Activated CD4-positive, alpha-beta memory T cell treated with anti-CD3 and anti-CD28 coated beads, Interleukin-2, amount 10 ng/mL, durations not matched to agents 7 days and 5 days (primary cell): ENCODE data around the gene NRG3. TPM values are rescaled to one million over a fixed set of nuclear protein-coding genes. Genes with fewer than 3 reads are reported as not detected.

Experiments used
- CTCF ChIA-PET: fragments of 350-600 bp; sonication (Branson Sonifier 250); formaldehyde crosslinking; loops from one replicate; lab custom pipeline; 2021; ENCODE audit warnings: antibody characterized with exemption, inconsistent platforms; lab: Charles Lee
- POLR2A ChIA-PET: fragments of 350-600 bp; sonication (Branson Sonifier 250); formaldehyde crosslinking; loops from one replicate; lab custom pipeline; 2021; ENCODE audit warnings: antibody characterized with exemption; lab: Charles Lee
- DNase-seq: peaks from one replicate; pipeline ENCODE4 v3.0.0-alpha.2; 2020
- H3K27ac Mint-ChIP-seq: one replicate; pipeline ENCODE4 v1.8.0; 2021; ENCODE audit warnings: mild to moderate bottlenecking, mixed read lengths
- H3K27me3 Mint-ChIP-seq: one replicate; pipeline ENCODE4 v1.8.0; 2021; ENCODE audit warnings: mixed read lengths
- H3K36me3 Mint-ChIP-seq: one replicate; pipeline ENCODE4 v1.8.0; 2021; ENCODE audit warnings: low read depth, mixed read lengths
- H3K4me1 Mint-ChIP-seq: one replicate; pipeline ENCODE4 v1.8.0; 2021; ENCODE audit warnings: mixed read lengths
- H3K4me3 Mint-ChIP-seq: one replicate; pipeline ENCODE4 v1.8.0; 2021; ENCODE audit warnings: mild to moderate bottlenecking, mixed read lengths
- H3K9me3 Mint-ChIP-seq: one replicate; pipeline ENCODE4 v1.8.0; 2021; ENCODE audit warnings: mixed read lengths
- total RNA-seq, 2 experiments: library from RNA; stranded (reverse); gene quantifications; one replicate each; pipeline ENCODE4 v1.2.3, GENCODE V29; 2021

Gene NRG3
- total RNA-seq, 2 experiments from 2014 or later: not detected

GRCh38 chr10:81898518-81898917 is 23.5 kb downstream of the NRG3 start:
- ChIA-PET CTCF (no interaction called here), POLR2A (no interaction called here)
- Mint-ChIP-seq H3K9me3 (peaks cover 4% of the 10 kb centered on the region), H3K27me3 (no peaks in the 10 kb centered on the region), H3K36me3 (no peaks in the 10 kb centered on the region), H3K4me1 (no peaks in the 10 kb centered on the region), H3K4me3 (no peak overlapping the region), H3K27ac (no peak overlapping the region)
- DNase-seq: no peak

GRCh38 chr10:81900989-81901388 is 26.0 kb downstream of the NRG3 start:
- Mint-ChIP-seq H3K27ac (no peak overlapping the region), H3K9me3 (peaks cover 6% of the 10 kb centered on the region), H3K4me1 (no peaks in the 10 kb centered on the region), H3K36me3 (no peaks in the 10 kb centered on the region), H3K4me3 (no peak overlapping the region), H3K27me3 (no peaks in the 10 kb centered on the region)
- DNase-seq: no peak
- ChIA-PET POLR2A (no interaction called here), CTCF (no interaction called here)

- Mint-ChIP-seq H3K27me3 (no peaks in the 10 kb centered on the region), H3K9me3 (peaks cover 10% of the 10 kb centered on the region), H3K27ac (no peak overlapping the region), H3K36me3 (no peaks in the 10 kb centered on the region), H3K4me1 (no peaks in the 10 kb centered on the region), H3K4me3 (no peak overlapping the region)
- ChIA-PET CTCF (no interaction called here), POLR2A (no interaction called here)
- DNase-seq: no peak
These were observed 28.5 kb downstream of the NRG3 start for GRCh38 chr10:81903472-81903871.

GRCh38 chr10:81905161-81905560 is 30.2 kb downstream of the NRG3 start:
- no peaks in the 10 kb centered on the region for H3K27me3 Mint-ChIP-seq
- no peak overlapping the region for H3K4me3 Mint-ChIP-seq
- no peaks in the 10 kb centered on the region for H3K4me1 Mint-ChIP-seq

GRCh38 chr10:81909453-81909852 is 34.5 kb downstream of the NRG3 start:
- Mint-ChIP-seq H3K4me3 (no peak overlapping the region), H3K36me3 (no peaks in the 10 kb centered on the region), H3K27me3 (no peaks in the 10 kb centered on the region), H3K27ac (no peak overlapping the region), H3K4me1 (no peaks in the 10 kb centered on the region), H3K9me3 (peaks cover 10% of the 10 kb centered on the region)
- no peak for DNase-seq
- POLR2A ChIA-PET: no interaction called here
- CTCF ChIA-PET: no interaction called here

More at GRCh38 chr10:81905161-81905560, 30.2 kb downstream of the NRG3 start:
- H3K9me3 Mint-ChIP-seq: peaks cover 10% of the 10 kb centered on the region
- POLR2A ChIA-PET: no interaction called here
- H3K36me3 Mint-ChIP-seq: no peaks in the 10 kb centered on the region
- CTCF ChIA-PET: no interaction called here
- H3K27ac Mint-ChIP-seq: no peak overlapping the region
- no peak for DNase-seq

GRCh38 chr10:81911328-81911727 is 36.3 kb downstream of the NRG3 start:
- H3K27me3 Mint-ChIP-seq: no peaks in the 10 kb centered on the region
- no peak overlapping the region for H3K27ac Mint-ChIP-seq
- CTCF ChIA-PET: no interaction called here
- H3K36me3 Mint-ChIP-seq: no peaks in the 10 kb centered on the region
- no peaks in the 10 kb centered on the region for H3K4me1 Mint-ChIP-seq
- no peak for DNase-seq
- H3K9me3 Mint-ChIP-seq: peaks cover 5% of the 10 kb centered on the region
- H3K4me3 Mint-ChIP-seq: no peak overlapping the region
- POLR2A ChIA-PET: no interaction called here

GRCh38 chr10:81914736-81915503 is 39.9 kb downstream of the NRG3 start:
- POLR2A ChIA-PET: no interaction called here
- DNase-seq: no peak
- H3K36me3 Mint-ChIP-seq: no peaks in the 10 kb centered on the region
- H3K9me3 Mint-ChIP-seq: no peaks in the 10 kb centered on the region
- no peak overlapping the region for H3K4me3 Mint-ChIP-seq
- CTCF ChIA-PET: no interaction called here
- H3K27ac Mint-ChIP-seq: no peak overlapping the region
- no peaks in the 10 kb centered on the region for H3K4me1 Mint-ChIP-seq
- H3K27me3 Mint-ChIP-seq: no peaks in the 10 kb centered on the region

GRCh38 chr10:81915504-81915897 is 40.5 kb downstream of the NRG3 start:
- Mint-ChIP-seq H3K4me3 (no peak overlapping the region), H3K4me1 (no peaks in the 10 kb centered on the region), H3K36me3 (no peaks in the 10 kb centered on the region), H3K27me3 (no peaks in the 10 kb centered on the region), H3K27ac (no peak overlapping the region), H3K9me3 (no peaks in the 10 kb centered on the region)
- DNase-seq: no peak
- CTCF ChIA-PET: no interaction called here
- POLR2A ChIA-PET: no interaction called here

GRCh38 chr10:81917666-81918065 is 42.7 kb downstream of the NRG3 start:
- H3K27ac Mint-ChIP-seq: no peak overlapping the region
- H3K27me3 Mint-ChIP-seq: no peaks in the 10 kb centered on the region
- H3K36me3 Mint-ChIP-seq: no peaks in the 10 kb centered on the region
- ChIA-PET CTCF (no interaction called here), POLR2A (no interaction called here)
- no peaks in the 10 kb centered on the region for H3K9me3 Mint-ChIP-seq
- no peaks in the 10 kb centered on the region for H3K4me1 Mint-ChIP-seq
- DNase-seq: no peak
- no peak overlapping the region for H3K4me3 Mint-ChIP-seq

GRCh38 chr10:81918766-81919165 is 43.8 kb downstream of the NRG3 start:
- no peak overlapping the region for H3K4me3 Mint-ChIP-seq
- DNase-seq: no peak
- no peaks in the 10 kb centered on the region for H3K27me3 Mint-ChIP-seq
- POLR2A ChIA-PET: no interaction called here
- H3K27ac Mint-ChIP-seq: no peak overlapping the region
- H3K9me3 Mint-ChIP-seq: no peaks in the 10 kb centered on the region
- H3K36me3 Mint-ChIP-seq: no peaks in the 10 kb centered on the region
- no peaks in the 10 kb centered on the region for H3K4me1 Mint-ChIP-seq
- CTCF ChIA-PET: no interaction called here

- Mint-ChIP-seq H3K27me3 (no peaks in the 10 kb centered on the region), H3K36me3 (no peaks in the 10 kb centered on the region), H3K4me3 (no peak overlapping the region), H3K27ac (no peak overlapping the region), H3K4me1 (no peaks in the 10 kb centered on the region), H3K9me3 (no peaks in the 10 kb centered on the region)
- no peak for DNase-seq
- POLR2A ChIA-PET: no interaction called here
- CTCF ChIA-PET: interaction anchor here (1.0 kb wide), 1 partner anchor 24 kb away, joined by 5 read pairs; no protein-coding TSS in a partner anchor
These were observed 45.3 kb downstream of the NRG3 start for GRCh38 chr10:81920213-81920829.

- no peak overlapping the region for H3K4me3 Mint-ChIP-seq
- H3K27me3 Mint-ChIP-seq: no peaks in the 10 kb centered on the region
- peaks cover 7% of the 10 kb centered on the region for H3K9me3 Mint-ChIP-seq
- no peak for DNase-seq
- ChIA-PET CTCF (no interaction called here), POLR2A (no interaction called here)
- no peaks in the 10 kb centered on the region for H3K36me3 Mint-ChIP-seq
- no peaks in the 10 kb centered on the region for H3K4me1 Mint-ChIP-seq
- H3K27ac Mint-ChIP-seq: no peak overlapping the region
These were observed 53.1 kb downstream of the NRG3 start for GRCh38 chr10:81928119-81928518.

GRCh38 chr10:81943583-81943982 is 68.6 kb downstream of the NRG3 start:
- ChIA-PET CTCF (no interaction called here), POLR2A (no interaction called here)
- Mint-ChIP-seq H3K4me1 (no peaks in the 10 kb centered on the region), H3K36me3 (no peaks in the 10 kb centered on the region), H3K4me3 (no peak overlapping the region), H3K9me3 (peaks cover 8% of the 10 kb centered on the region), H3K27ac (no peak overlapping the region), H3K27me3 (no peaks in the 10 kb centered on the region)
- no peak for DNase-seq

- ChIA-PET POLR2A (no interaction called here), CTCF (interaction anchor here (1.0 kb wide), 1 partner anchor 24 kb away, joined by 5 read pairs; no protein-coding TSS in a partner anchor)
- Mint-ChIP-seq H3K27me3 (no peaks in the 10 kb centered on the region), H3K9me3 (peaks cover 8% of the 10 kb centered on the region), H3K27ac (no peak overlapping the region), H3K36me3 (no peaks in the 10 kb centered on the region), H3K4me3 (no peak overlapping the region), H3K4me1 (no peaks in the 10 kb centered on the region)
- no peak for DNase-seq
These were observed 69.6 kb downstream of the NRG3 start for GRCh38 chr10:81944609-81945008.
